SK-N-MC (cell line): Measurements from ENCODE around the gene CFAP65.

Source experiments
- DNase-seq: peaks from one replicate; pipeline ENCODE4 v3.0.0-alpha.2; 2011; ENCODE audit warnings: low read depth, low spot score
- H3K27ac ChIP-seq: fragments of 200-600 bp; sonication (generic); 2 replicates; pipeline ENCODE4 v1.5.1; 2016; ENCODE audit warnings: mixed run types
- H3K36me3 ChIP-seq: fragments of 200-600 bp; sonication (generic); 2 replicates; pipeline ENCODE4 v1.6.1; 2017; ENCODE audit warnings: antibody characterized with exemption, low read length, mixed read lengths; ENCODE audit not compliant: insufficient read depth
- H3K4me3 ChIP-seq: fragments of 200-600 bp; sonication (generic); 2 replicates; pipeline ENCODE4 v1.5.1; 2016
- H3K9ac ChIP-seq: fragments of 200-600 bp; sonication (generic); 2 replicates; pipeline ENCODE4 v1.8.0; 2017; ENCODE audit warnings: mixed run types, mixed read lengths; ENCODE audit not compliant: insufficient read length
- H3K9me3 ChIP-seq: fragments of 200-600 bp; sonication (generic); 2 replicates; pipeline ENCODE4 v1.6.1; 2017; ENCODE audit warnings: low read depth, mild to moderate bottlenecking, antibody characterized with exemption, low read length, moderate library complexity, mixed read lengths
- EZH2 ChIP-seq: fragments of 200-600 bp; sonication (generic); IDR thresholded peaks from one replicate; pipeline ENCODE4 v1.6.1; 2017; ENCODE audit warnings: antibody characterized with exemption
- FOXP2 ChIP-seq: optimal IDR thresholded peaks from 2 replicates; pipeline ENCODE3; 2011; ENCODE audit warnings: mild to moderate bottlenecking, moderate library complexity; ENCODE audit not compliant: insufficient read depth; ENCODE audit errors: extremely low read length, control extremely low read depth
- POLR2AphosphoS5 ChIP-seq: IDR thresholded peaks from 2 replicates; pipeline ENCODE4 v1.6.1; 2012; ENCODE audit warnings: mild to moderate bottlenecking, low read depth, low read length, borderline replicate concordance

CFAP65 gene

DNA sequence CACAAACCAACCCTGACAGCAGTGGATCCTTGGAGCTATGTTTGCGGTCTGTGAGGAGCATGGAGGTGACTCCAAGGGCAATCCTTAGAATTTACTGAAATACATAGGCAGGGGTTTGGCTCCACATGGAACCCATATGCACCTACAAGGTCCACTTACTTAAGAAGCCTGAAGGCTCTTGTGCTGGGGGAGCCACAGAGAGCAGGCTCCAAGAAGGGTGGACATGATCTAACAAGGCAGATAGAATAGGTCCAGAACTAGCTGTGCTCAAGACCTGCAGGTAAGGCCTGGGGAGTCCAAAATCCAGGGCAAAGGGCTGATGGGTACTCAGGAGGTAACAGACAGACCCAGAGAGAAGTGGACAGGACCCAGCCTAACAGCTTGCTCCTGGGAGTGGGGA lies 83.0 kb downstream of the CFAP65 start:
- no peak for TF ChIP-seq POLR2AphosphoS5
- no peak for TF ChIP-seq FOXP2
- no peak for TF ChIP-seq EZH2
- no peaks in the 10 kb centered on the region for H3K9me3 ChIP-seq

GRCh38 chr2:218957671-218958070 lies 83.6 kb downstream of the CFAP65 start:
- Histone ChIP-seq H3K9me3 (no peaks in the 10 kb centered on the region), H3K36me3 (no peaks in the 10 kb centered on the region), H3K4me3 (no peak overlapping the region), H3K9ac (no peak overlapping the region), H3K27ac (no peak overlapping the region)
- no peak for TF ChIP-seq EZH2
- no peak for TF ChIP-seq FOXP2
- TF ChIP-seq POLR2AphosphoS5 = no peak
- no peak for DNase-seq

More for the DNA sequence above, 83.0 kb downstream of the CFAP65 start:
- no peak overlapping the region for H3K4me3 ChIP-seq
- DNase-seq = no peak
- no peak overlapping the region for H3K27ac ChIP-seq
- no peaks in the 10 kb centered on the region for H3K36me3 ChIP-seq
- H3K9ac ChIP-seq = no peak overlapping the region

DNA sequence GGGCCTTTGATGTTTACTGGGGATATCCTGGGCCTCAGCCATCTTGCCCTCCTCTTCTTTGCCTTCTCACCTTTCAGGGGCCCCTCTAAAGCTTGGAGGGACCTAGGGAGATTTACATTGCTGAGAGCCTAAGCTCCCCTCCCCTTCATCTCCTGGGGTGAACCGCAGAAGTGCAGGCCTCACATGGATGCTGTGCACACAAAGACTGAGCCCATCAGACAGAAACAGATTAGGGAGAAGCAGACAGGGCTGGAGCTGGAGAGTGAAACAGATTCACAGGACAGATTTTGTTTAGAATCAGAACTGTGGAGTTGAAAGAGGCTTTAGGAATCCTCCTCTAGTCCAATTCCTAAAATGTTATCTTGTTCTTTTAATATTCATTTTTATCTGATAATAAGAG lies 85.3 kb downstream of the CFAP65 start:
- Histone ChIP-seq H3K27ac (no peak overlapping the region), H3K9me3 (no peaks in the 10 kb centered on the region), H3K4me3 (no peak overlapping the region), H3K36me3 (no peaks in the 10 kb centered on the region), H3K9ac (no peak overlapping the region)
- TF ChIP-seq FOXP2 (no peak), POLR2AphosphoS5 (no peak), EZH2 (no peak)
- no peak for DNase-seq

DNA sequence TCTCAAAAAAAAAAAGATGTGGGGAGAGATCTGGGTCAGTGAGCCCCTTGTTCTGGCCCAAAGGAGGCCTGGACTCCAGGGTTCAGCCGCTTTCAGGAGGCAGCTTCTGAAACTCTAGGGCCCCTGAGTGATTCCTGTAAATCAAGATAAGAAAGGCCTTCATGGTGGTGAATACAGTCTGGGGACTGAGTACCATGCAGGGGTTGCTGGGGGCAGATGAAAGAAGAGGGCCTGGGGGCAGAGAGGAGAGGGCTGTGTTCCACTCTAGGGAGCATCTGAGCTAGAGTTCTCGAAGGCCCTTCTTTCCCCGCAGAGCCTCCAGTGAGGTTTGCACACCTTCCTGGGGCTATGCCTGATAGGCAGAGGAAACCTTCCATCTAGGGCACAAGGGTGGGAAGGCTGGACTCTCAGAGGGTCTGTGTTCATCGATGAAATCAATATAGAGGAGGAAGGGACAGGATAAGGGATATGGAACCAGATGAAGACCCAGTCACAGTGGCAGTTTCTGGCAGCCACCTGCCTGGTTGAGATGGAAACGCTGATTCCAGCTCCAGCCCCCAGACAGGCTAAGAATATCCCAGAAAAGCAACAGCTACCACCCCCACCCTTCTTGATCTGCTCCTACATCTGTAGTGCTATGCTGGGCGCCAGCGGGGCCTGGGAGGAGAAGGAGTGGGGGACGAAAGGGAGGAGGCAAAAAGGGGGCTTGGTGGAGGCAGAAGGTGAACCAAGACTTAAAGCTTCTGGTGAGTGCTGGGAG lies 86.6 kb downstream of the CFAP65 start:
- no peak for DNase-seq
- Histone ChIP-seq H3K9ac (no peak overlapping the region), H3K27ac (no peak overlapping the region), H3K9me3 (no peaks in the 10 kb centered on the region), H3K4me3 (no peak overlapping the region), H3K36me3 (no peaks in the 10 kb centered on the region)
- no peak for TF ChIP-seq POLR2AphosphoS5
- no peak for TF ChIP-seq FOXP2
- no peak for TF ChIP-seq EZH2

DNA sequence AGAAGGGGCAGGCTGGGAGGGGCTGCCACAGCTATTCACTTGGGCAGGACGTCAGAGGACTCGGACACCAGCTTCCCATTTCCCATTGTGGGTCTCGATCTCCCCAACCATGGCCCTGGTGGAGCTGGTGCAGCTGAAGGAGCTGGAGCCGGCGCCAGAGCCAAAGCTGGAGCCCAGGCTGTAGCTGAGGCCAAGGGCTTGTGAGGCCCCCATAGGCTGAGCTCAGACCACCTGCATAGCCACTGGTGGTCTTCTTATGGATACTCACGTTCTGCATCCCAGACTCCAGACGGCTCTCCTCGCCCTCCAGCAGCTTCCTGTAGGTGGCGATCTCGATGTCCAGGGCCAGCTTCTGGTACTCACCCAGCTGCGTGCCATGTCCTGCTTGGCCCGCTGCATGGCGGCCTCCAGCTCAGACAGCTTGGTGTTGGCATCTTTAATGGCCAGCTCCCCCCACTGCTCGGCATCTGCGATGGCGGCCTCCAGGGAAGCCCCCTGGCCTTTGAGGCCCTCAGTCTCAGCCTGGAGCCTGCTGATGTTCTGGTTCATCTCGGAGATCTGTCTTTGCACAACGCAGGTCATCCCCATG lies 87.9 kb downstream of the CFAP65 start:
- no peak for DNase-seq
- Histone ChIP-seq H3K4me3 (no peak overlapping the region), H3K27ac (no peak overlapping the region), H3K9me3 (no peaks in the 10 kb centered on the region), H3K9ac (no peak overlapping the region), H3K36me3 (no peaks in the 10 kb centered on the region)
- TF ChIP-seq FOXP2 (no peak), EZH2 (no peak), POLR2AphosphoS5 (no peak)
